ENCODE measurements around the gene PRPSAP1.
"Not testable (repeated sequence)": the region's sequence is repeated elsewhere in the genome, so short reads cannot be mapped to it uniquely, and the experiment has no call there.

The PRPSAP1 gene

DNA sequence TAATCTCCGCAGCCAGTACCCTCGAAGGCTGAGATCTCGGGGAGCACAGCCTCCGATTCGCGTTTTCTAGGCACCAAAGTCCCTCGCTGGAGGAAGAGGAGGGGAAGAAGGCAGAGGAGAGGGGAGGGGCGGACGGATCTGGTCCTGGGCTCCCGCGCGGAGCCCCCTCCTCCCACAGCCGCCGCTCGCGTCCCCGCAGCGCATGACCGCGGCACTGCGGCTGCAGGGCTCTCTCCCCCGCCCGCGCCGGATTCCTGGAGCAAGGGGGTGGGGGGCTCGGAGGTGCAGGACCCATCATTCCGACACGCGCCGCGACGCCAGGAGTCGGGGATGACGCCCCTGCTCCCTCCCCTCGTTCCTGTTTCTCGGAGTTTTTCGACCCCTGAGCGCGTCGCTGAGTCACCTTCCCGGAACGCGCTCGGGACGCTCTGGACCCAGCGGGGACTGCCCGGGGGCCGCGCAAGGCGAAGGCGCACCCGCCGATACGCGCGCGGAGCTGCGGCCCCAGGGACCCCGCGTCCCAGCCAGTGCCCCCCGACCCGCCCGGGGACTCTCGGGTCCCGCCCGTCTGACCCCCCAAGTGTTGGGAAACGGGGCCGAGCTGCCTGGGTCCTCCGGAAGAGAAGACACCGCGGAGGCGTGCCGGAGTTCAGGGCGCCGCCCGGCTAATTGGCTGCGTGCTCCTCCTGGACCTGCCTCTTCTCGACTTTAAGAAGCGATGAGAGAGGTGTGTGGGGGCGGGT is 29.3 kb upstream of the PRPSAP1 start:
- no peak for DNase-seq

GRCh38 chr17:76382351-76382802 is 28.7 kb upstream of the PRPSAP1 start:
- no peak for DNase-seq

GRCh38 chr17:76381633-76382350 is 28.1 kb upstream of the PRPSAP1 start:
- DNase-seq = no peak

DNA sequence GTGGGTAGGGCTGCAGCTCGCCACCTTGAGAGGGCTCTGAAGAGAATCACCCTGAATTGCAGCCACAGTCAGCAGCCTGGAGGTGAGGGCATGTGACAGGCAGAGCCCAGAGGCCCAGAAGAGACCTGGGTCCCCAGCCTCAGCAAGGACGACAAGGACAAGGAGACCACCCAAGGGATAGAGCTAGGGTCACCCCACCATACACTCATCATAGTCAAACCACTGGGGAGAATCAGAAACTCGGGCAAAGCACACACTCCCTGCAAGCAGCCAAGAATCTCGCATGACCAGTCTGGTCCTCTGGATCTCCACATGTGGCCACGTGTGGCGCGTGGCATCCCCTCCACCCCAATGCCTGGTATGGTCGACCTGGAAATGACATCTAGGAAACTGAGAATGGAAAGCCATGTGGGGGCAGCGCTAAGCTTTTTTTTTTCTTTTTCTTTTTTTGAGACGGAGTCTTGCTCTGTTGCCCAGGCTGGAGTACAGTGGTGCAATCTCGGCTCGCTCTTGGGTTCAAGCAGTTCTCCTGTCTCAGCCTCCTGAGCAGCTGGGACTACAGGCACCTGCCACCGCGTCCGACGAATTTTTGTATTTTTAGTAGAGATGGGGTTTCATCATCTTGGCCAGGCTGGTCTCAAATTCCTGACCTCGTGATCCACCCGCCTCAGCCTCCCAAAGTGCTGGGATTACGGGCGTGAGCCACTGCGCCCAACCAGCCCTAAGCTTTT is 26.1 kb upstream of the PRPSAP1 start:
- DNase-seq = no peak

GRCh38 chr17:76379275-76379641 is 25.5 kb upstream of the PRPSAP1 start:
- DNase-seq = no peak

- DNase-seq = no peak
These were observed 25.0 kb upstream of the PRPSAP1 start for GRCh38 chr17:76378548-76379274.

DNA sequence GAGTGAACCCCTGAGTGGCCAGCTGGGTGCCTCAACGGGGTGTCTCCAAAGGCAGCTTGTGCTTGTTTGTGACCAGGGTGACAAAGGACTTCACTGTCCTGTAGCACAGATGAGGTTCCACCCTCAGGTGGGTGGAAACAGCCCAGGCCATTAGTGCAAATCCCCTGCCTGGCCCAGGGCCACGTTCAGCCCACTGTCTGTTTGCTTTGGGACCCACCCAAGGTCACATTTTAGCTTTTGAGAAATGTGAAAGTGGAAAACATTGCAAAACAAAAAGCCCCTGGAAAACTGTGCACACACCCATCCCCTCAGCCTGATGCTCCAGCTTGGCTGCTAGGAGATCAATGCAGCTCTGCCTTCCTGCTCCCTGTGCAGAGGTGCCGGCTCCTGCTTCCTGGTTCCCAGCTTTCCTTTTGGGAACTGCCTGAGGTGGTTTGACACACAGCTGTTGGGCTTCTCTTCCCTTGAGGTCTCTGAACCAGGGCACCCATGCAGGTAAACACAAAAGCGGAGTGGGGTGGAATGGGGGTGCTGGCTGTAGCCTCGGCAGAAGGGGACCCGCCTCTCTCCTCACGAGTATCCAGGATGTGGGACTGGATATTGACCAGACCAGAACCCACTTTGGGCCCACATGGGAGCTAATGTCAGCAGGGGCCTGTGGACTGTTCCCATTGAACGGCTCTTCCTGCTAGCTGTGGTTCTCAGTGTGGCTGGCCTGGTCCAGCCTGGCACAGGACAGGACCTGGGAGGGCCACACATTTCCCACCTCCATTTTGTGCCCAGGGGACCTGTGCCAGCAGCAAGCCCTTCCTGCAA is 22.8 kb upstream of the PRPSAP1 start:
- DNase-seq = no peak

DNA sequence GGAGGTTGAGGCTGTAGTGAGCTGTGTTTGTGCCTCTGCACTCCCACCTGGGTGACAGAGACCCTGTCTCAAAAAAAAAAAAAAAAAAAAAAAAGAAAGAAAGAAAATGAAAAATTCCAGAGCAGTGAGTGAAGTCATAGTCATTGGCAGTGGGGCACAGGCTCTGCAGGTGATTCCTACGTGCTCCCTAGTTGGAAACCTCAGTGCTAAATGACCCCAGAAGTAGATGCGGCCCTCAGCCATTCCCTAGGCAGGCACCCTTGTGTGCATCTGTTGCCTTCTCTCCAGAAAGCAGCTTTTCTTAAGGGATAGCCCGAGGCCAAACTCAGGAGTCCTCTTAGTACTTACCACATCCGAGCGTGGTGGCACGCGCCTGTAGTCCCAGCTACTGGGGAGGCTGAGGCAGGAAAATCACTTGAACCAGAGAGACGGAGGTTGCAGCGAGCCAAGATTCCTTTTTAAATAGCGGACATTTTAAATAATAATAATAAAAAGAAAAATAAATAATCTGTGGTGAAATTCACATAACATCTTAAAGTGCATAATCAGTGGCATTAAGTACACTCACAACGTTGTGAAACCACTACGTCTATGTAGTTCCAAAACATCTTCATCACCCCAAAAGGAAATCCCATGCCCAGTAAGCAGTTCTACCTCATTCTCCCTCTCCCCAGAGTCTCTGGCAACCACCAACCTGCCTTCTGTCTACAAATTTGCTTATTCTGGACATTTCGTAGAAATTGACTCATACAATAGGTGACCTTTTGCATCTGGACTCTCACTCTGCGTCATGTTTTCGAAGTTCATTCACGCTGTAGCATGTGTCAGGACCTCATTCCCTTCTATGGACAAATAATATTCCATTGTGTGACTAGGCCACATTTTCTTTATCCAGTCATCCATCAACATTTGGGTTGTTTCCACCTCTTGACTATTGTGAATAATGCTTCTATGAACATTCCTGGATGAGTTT is 18.2 kb upstream of the PRPSAP1 start:
- DNase-seq = no peak

GRCh38 chr17:76370261-76370993 is 16.7 kb upstream of the PRPSAP1 start:
- no peak for DNase-seq

DNA sequence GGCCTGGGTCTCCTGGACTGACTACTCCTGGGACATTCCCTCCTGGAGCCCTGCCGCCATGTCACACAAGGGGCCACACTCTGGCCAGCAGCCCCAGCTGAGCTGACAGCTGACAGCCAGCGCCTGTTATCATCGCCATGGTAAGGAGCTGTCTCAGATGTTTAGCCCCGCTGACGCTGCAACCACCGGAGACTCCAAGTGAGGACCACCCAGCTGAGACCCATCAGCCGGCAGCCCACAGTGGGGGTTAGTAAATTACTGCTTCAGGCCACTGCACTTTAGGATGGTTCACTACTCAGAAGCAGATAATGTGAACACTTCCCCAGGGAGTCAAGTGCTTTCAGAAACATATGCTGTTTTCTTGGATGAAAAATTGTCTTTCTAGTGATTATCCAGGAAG is 16.1 kb upstream of the PRPSAP1 start:
- DNase-seq = no peak

- DNase-seq = no peak
These were observed 15.7 kb upstream of the PRPSAP1 start for GRCh38 chr17:76369379-76369778.

GRCh38 chr17:76368545-76368944 is 14.8 kb upstream of the PRPSAP1 start:
- DNase-seq = no peak

- DNase-seq = no peak
These were observed 13.9 kb upstream of the PRPSAP1 start for GRCh38 chr17:76367642-76368041.

DNA sequence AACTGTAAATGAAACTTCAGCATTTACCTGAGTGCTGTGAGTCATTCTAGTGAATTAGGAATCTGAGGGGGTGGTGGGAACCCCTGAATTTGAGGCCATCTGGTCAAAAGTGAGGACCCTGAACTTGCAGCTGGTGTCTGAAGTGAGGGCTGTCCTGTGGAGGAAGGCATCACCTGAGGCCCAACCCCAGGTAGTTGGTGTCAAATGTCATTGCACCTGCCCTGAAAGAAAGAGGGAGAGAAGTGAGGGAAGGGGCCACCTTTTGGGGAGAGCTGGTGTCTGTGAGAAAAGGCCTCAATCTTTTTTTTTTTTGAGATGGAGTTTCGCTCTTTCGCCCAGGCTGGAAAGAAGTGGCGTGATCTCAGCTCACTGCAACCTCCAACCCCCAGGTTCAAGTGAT is 12.5 kb upstream of the PRPSAP1 start:
- DNase-seq = no peak

- DNase-seq = no peak
These were observed 11.7 kb upstream of the PRPSAP1 start for GRCh38 chr17:76365256-76365903.

- DNase-seq = no peak
These were observed 9.6 kb upstream of the PRPSAP1 start for GRCh38 chr17:76363107-76363842.

DNA sequence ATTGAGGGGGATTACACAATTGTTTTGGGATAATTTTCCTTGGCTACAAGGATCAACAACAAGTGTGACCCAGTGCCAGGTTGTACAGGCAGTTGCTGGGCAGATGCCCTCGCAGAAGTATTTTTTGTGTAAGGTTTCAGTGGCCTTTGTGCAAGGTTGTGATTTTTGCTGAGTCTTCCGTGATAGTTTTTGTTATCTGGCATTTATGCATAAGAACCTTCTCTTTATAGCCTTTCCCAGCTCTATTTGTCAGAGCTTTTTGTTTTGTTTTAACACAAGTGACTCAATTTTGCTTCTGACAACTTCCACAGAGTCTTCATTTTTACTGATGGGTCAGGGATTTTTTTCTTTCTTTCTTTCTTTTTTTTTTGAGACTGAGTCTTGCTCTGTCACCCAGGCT is 6.7 kb upstream of the PRPSAP1 start:
- no peak for DNase-seq

- DNase-seq = not testable (repeated sequence)
These were observed 6.1 kb upstream of the PRPSAP1 start for GRCh38 chr17:76359776-76360175.

- no peak for DNase-seq
These were observed 5.7 kb upstream of the PRPSAP1 start for GRCh38 chr17:76359375-76359774.
